Measurements from ENCODE around the gene MAGI1. TPM values are rescaled to one million over a fixed set of nuclear protein-coding genes. Genes with fewer than 3 reads are reported as not detected.

Gene MAGI1
- total and polyA plus RNA-seq, 10 donors, result 3.5 to 104 (median 62.3) TPM

- no peak overlapping the region for H3K27ac ChIP-seq
- no peak for DNase-seq
- intact Hi-C loops (cut with DNase I; ENCODE audit: low total_unique reads), result no loop called here
- WGBS, 5 donors, result 86 to 94% (median 89%) methylated on average over 8 of the region's 8 CpGs
- H3K4me3 ChIP-seq, result no peak overlapping the region
- H3K36me3 ChIP-seq, result no peaks in the 10 kb centered on the region
- no peaks in the 10 kb centered on the region for H3K4me1 ChIP-seq
- TF ChIP-seq CTCF (IDR thresholded peaks at IDR 0.05 in 8 of 11, conservative IDR thresholded peaks at IDR 0.05 in 3 of 11) (no peak), POLR2AphosphoS5 (IDR thresholded peaks at IDR 0.05) (no peak), POLR2A (IDR thresholded peaks at IDR 0.05) (no peak)
- H3K9me3 ChIP-seq, result peaks cover 0 to 27% (median 11%) of the 10 kb centered on the region in 8 donors
- no peaks in the 10 kb centered on the region for H3K27me3 ChIP-seq (replicated peaks in 1 of 7)
Observed at GRCh38 chr3:66073464-66074141, 34.9 kb upstream of the MAGI1 start.

- DNase-seq, result no peak
- Histone ChIP-seq H3K27me3 (replicated peaks in 1 of 7) (no peaks in the 10 kb centered on the region), H3K36me3 (no peaks in the 10 kb centered on the region), H3K27ac (no peak overlapping the region), H3K9me3 (peaks cover 0 to 18% (median 8%) of the 10 kb centered on the region in 8 donors), H3K4me3 (no peak overlapping the region), H3K4me1 (no peaks in the 10 kb centered on the region)
- WGBS, 5 donors, result 88 to 93% (median 89%) methylated on average over 4 of the region's 4 CpGs
- intact Hi-C loops (cut with DNase I; ENCODE audit: low total_unique reads), result no loop called here
- TF ChIP-seq POLR2A (IDR thresholded peaks at IDR 0.05), result no peak
- TF ChIP-seq CTCF (IDR thresholded peaks at IDR 0.05 in 8 of 11, conservative IDR thresholded peaks at IDR 0.05 in 3 of 11), result no peak
- TF ChIP-seq POLR2AphosphoS5 (IDR thresholded peaks at IDR 0.05), result no peak
Observed at GRCh38 chr3:66068255-66068654, 29.5 kb upstream of the MAGI1 start.

DNA sequence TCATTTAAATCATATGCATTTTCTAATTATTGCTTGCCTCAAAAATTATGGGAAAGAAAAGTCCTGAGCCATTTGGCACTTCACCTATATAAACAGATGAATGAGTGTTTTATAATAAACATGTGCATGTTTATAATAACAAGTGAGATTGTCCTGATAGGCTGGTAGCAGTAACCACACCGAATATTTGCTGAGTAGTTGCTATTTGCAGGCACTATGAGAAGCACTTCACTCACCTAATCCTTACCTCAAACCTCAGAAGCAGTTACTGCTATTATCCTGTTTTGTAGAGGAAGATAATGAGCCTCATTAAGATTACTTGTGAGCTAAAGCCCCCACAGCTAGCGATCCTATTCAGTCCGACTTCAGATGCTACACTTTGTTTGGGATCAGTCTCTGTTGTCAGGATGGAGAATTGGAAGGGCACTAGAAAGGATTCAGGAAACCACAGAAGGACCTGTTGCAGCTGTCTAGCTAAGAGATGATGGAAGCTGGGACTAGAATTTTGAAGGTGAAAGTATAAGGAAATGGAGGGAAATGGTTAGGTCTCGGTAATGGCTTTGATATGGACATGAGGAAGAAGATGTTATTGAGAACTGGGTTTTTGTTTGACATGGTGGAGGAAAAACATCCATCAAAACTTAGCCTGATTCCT lies 28.4 kb upstream of the MAGI1 start:
- no peak for DNase-seq
- Histone ChIP-seq H3K4me3 (no peak overlapping the region), H3K27me3 (replicated peaks in 1 of 7) (no peaks in the 10 kb centered on the region), H3K36me3 (no peaks in the 10 kb centered on the region), H3K27ac (no peak overlapping the region), H3K4me1 (no peaks in the 10 kb centered on the region), H3K9me3 (peaks cover 0 to 18% (median 8%) of the 10 kb centered on the region in 8 donors)
- 72 to 88% (median 79%) methylated on average over 4 of the region's 4 CpGs for WGBS, 5 donors
- TF ChIP-seq POLR2A (IDR thresholded peaks at IDR 0.05) (no peak), POLR2AphosphoS5 (IDR thresholded peaks at IDR 0.05) (no peak), CTCF (IDR thresholded peaks at IDR 0.05 in 8 of 11, conservative IDR thresholded peaks at IDR 0.05 in 3 of 11) (no peak)
- intact Hi-C loops (cut with DNase I; ENCODE audit: low total_unique reads), result no loop called here

GRCh38 chr3:66055289-66055688 lies 16.6 kb upstream of the MAGI1 start:
- 73 to 85% (median 82%) methylated on average over 2 of the region's 2 CpGs for WGBS, 5 donors

More at GRCh38 chr3:66055289-66055688, 16.6 kb upstream of the MAGI1 start:
- TF ChIP-seq POLR2AphosphoS5 (IDR thresholded peaks at IDR 0.05) (no peak), POLR2A (IDR thresholded peaks at IDR 0.05) (no peak), CTCF (IDR thresholded peaks at IDR 0.05 in 8 of 11, conservative IDR thresholded peaks at IDR 0.05 in 3 of 11) (no peak)
- Histone ChIP-seq H3K27ac (no peak overlapping the region), H3K36me3 (no peaks in the 10 kb centered on the region), H3K27me3 (replicated peaks in 1 of 7) (no peaks in the 10 kb centered on the region), H3K4me3 (no peak overlapping the region), H3K9me3 (no peaks in the 10 kb centered on the region), H3K4me1 (no peaks in the 10 kb centered on the region)
- DNase-seq, result no peak
- intact Hi-C loops (cut with DNase I; ENCODE audit: low total_unique reads), result no loop called here
